ENCODE results near the gene CHST6.
"Not testable (repeated sequence)": the region's sequence is repeated elsewhere in the genome, so short reads cannot be mapped to it uniquely, and the experiment has no call there.

CHST6 gene

DNA sequence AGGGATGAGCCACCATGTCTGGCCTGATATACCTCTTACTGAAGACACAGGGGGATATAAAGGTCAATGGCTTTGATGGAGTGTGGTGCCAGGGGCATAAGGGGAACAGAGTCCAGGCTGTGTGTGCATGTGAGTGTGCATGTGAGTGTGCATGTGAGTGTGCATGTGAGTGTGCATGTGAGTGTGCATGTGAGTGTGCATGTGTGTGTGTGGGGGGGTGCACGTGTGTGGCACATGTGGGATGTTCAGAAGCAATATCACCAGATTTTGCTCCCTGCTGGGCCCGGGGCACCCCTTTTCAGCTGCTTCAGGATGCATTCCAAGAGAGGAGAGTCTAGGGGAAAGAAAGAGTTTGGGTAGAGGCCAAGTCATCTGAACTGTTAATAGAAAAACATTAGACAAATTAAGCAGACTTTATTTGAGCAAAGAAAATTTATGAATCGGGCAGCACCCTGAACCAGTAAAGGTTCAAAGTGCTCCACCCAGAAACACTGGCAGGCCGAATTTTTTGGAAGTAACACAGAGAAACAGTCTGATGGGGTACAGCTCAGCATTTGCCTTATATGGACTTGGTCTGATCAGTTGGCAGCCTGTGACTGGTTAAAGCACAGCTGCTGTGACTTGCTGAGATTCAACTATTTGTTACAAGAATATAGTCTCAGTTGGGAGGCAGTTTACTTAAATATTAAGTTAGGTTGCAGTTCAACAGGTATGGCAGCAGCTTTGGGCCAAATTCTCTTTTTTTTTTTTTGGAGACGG is 31.0 kb upstream of the CHST6 start:
- DNase-seq (ENCODE audit: insufficient read length, low spot score) (no peak), FAIRE-seq (no peak)

GRCh38 chr16:75519175-75519574 is 23.9 kb upstream of the CHST6 start:
- no peak for TF ChIP-seq CTCF (IDR thresholded peaks at IDR 0.05; ENCODE audit: insufficient read depth, missing control alignments)
- DNase-seq (ENCODE audit: insufficient read length, low spot score), result no peak
- no peak for FAIRE-seq

More for the DNA sequence above, 31.0 kb upstream of the CHST6 start:
- TF ChIP-seq CTCF (IDR thresholded peaks at IDR 0.05; ENCODE audit: insufficient read depth, missing control alignments), result no peak

DNA sequence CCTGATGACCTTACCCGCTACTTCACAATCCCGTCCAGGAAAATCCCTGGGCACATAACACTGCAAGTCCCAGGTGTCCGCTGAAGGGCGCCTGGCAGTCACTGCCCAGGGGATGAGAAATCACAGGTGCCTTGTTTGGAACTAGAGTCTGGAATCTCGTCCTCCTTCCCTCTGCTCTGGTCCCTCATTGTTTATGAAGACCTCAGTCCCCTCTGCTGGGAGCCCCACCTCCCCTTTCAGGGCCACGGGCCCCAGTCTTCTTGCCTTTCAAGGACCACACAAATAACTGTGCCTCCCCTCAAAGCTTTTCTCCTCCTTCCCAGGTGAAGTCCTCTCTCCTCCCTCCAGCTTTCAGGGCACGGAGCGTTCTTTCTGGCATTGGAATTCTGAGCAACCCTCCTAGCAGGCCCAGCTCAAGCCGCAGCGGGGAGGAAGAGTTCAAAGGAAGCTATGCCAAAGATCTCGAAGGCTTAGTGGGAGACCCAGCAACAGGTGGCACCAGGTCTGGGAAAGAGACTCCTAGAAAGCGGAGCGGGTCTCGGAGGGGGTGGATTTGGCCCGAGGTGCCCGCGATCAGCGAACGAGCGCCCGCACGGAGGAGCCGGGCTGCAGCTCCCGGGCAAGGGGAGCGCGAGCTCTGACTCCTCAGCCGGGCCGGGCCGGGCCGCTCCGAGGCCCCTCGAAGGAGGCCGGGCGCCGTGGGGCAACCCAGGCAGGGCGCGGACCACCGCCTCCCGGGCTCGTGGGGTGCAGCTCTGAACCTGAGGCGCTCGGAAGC is 21.1 kb upstream of the CHST6 start:
- not testable (repeated sequence) for FAIRE-seq; DNase-seq (ENCODE audit: insufficient read length, low spot score)

DNA sequence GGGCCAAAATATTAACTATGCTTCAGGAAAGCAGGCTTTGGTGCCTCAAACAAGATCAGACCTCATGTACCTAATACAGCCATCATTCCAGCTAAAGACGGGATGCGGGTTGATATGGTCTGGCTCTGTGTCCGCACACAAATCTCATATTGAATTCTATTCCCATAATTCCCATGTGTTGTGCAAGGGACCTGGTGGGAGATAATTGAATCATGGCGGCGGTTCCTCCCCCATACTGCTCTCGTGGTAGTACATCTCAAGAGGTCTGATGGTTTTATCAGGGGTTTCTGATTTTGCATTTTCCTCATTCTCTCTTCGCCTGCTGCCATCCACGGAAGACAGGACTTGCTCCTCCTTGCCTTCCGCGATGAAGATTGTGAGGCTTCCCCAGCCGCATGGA is 19.1 kb upstream of the CHST6 start:
- no peak for DNase-seq (ENCODE audit: insufficient read length, low spot score)
- no peak for TF ChIP-seq CTCF (IDR thresholded peaks at IDR 0.05; ENCODE audit: insufficient read depth, missing control alignments)
- no peak for FAIRE-seq

DNA sequence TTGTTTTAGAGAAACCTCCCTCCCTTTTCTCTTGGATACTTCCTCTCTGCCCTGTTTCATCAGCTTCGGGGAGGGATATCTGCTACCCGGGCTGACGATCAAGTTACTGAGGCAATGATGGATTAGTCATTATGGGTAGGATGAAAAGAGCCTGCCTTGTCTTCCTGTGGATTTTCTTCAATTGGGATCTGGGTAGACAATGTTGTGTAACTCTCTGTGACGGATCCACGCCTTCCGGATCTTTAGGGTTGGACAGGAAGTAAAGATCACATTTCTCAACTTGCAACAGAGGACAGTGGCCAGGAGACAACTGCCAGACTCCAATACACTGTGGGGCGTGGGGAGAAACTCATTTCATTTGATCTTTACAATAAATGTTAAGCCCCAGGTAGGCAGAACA is 11.3 kb upstream of the CHST6 start:
- no peak for DNase-seq (ENCODE audit: insufficient read length, low spot score)
- TF ChIP-seq CTCF (IDR thresholded peaks at IDR 0.05; ENCODE audit: insufficient read depth, missing control alignments), result no peak
- FAIRE-seq, result no peak

DNA sequence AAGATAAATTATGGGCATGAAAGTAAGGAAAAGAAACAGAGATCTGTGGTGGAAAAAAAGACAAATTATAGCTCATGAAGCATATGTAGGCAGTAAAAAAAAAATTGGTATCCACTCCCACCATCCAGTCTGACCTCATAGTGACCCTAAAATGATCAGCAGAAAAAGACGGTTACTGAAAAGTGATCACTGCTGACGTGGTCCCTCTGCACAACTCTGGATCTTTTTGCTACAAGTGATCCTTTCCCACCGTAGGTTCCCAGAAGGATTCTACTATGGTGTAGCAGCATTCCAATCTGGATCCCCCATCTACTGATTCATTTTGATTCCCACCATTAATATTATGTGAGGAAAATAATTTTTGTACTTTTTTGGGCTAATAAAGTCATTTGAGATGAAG is 10.9 kb upstream of the CHST6 start:
- TF ChIP-seq CTCF (IDR thresholded peaks at IDR 0.05; ENCODE audit: insufficient read depth, missing control alignments), result no peak

DNA sequence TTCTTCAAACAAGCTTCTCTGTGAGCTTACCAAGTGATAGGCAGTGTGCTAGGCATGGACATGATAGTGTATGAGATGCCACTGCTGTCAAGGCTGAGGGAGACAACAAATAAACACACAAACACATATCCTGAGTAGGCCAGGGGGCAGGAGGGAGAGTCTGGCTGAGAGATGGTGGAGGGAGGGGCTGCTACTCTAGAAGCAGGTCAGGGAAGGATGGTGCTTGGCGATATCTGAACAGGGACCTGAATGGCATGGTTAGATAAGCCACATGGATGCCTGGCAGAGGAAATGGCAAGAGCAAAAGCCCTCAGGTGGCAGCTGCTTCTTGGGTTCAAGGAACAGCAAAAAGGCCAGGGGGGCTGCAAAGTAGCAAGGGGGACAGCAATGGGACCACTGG is 8.6 kb upstream of the CHST6 start:
- DNase-seq (ENCODE audit: insufficient read length, low spot score), result no peak
- FAIRE-seq, result no peak
- no peak for TF ChIP-seq CTCF (IDR thresholded peaks at IDR 0.05; ENCODE audit: insufficient read depth, missing control alignments)

More for the DNA sequence above, 10.9 kb upstream of the CHST6 start:
- DNase-seq (ENCODE audit: insufficient read length, low spot score) (no peak), FAIRE-seq (no peak)

All from D721Med (cell line).